Retinal pigment epithelial cell (primary cell): ENCODE data around the gene CADM1.

Experiments
- DNase-seq: peaks from one replicate; pipeline ENCODE4 v3.0.0-alpha.2; 2010; ENCODE audit warnings: low read depth
- H3K4me3 ChIP-seq: 2 replicates; pipeline ENCODE4 v1.5.1; 2011; ENCODE audit warnings: mild to moderate bottlenecking, low read length, control low read depth, moderate library complexity
- CTCF ChIP-seq: conservative IDR thresholded peaks from 2 replicates; pipeline ENCODE4 v1.5.1; 2011; ENCODE audit warnings: low read depth, low read length, control low read depth, inconsistent platforms

Gene CADM1

GRCh38 chr11:115515647-115516395 lies 11.6 kb upstream of the CADM1 start:
- DNase-seq = no peak
- H3K4me3 ChIP-seq = no peak overlapping the region
- no peak for TF ChIP-seq CTCF

- H3K4me3 ChIP-seq = no peak overlapping the region
- DNase-seq = no peak
- TF ChIP-seq CTCF = no peak
These were observed 2.9 kb upstream of the CADM1 start for GRCh38 chr11:115506954-115507675.

GRCh38 chr11:115505175-115505574 lies 960 bp upstream of the CADM1 start:
- H3K4me3 ChIP-seq = peak overlapping the region; percentile 70
- no peak for TF ChIP-seq CTCF
- DNase-seq = no peak

- TF ChIP-seq CTCF = no peak
- H3K4me3 ChIP-seq = peak overlapping the region; percentile 83
- DNase-seq = no peak
These were observed 334 bp downstream of the CADM1 start for GRCh38 chr11:115503886-115504275.

- DNase-seq = peak; percentile 52
- peak overlapping the region; percentile 83 for H3K4me3 ChIP-seq
- peak; percentile 56 for TF ChIP-seq CTCF
These were observed 931 bp downstream of the CADM1 start for GRCh38 chr11:115503083-115503885.

GRCh38 chr11:115502636-115503082 lies 1.6 kb downstream of the CADM1 start:
- TF ChIP-seq CTCF = no peak
- peak overlapping the region; percentile 83 for H3K4me3 ChIP-seq
- no peak for DNase-seq
